Gastrocnemius medialis (tissue), 4 donors: ENCODE data around the gene KLHL7. TPM values are rescaled to one million over a fixed set of nuclear protein-coding genes. Genes with fewer than 3 reads are reported as not detected.

Source experiments
- ATAC-seq, 2 donors: fragments of 150-250 bp; one replicate each; pipeline ENCODE4 v1.9.1; 2016
- DNase-seq, 2 donors: peaks; one replicate each; pipeline ENCODE4 v3.0.0-alpha.2; 2019
- H3K27ac ChIP-seq, 4 donors: fragments of 200-600 bp; sonication (generic); 1 replicate in 1 of 4; 2 replicates in 3 of 4; pipeline ENCODE4 v1.5.1; 2016 to 2018; ENCODE audit warnings: mild to moderate bottlenecking in 2 of 4, moderate library complexity in 1 of 4
- H3K27me3 ChIP-seq, 3 donors: fragments of 200-600 bp; sonication (generic) in 2 of 3; 1 replicate in 1 of 3; 2 replicates in 2 of 3; pipeline versions ENCODE4 v1.5.1 to v1.6.0; 2016 to 2019; ENCODE audit warnings: mild to moderate bottlenecking in 1 of 3, moderate library complexity in 1 of 3
- H3K36me3 ChIP-seq, 2 donors: fragments of 200-600 bp; sonication (generic) in 1 of 2; one replicate each; pipeline ENCODE4 v1.5.1; 2017 to 2018
- H3K4me1 ChIP-seq, 2 donors: fragments of 200-600 bp; sonication (generic) in 1 of 2; one replicate each; pipeline ENCODE4 v1.5.1; 2016 to 2017; ENCODE audit warnings: mild to moderate bottlenecking in 2 of 2
- H3K4me3 ChIP-seq, 4 donors: fragments of 200-600 bp; sonication (generic) in 3 of 4; 1 replicate in 1 of 4; 2 replicates in 3 of 4; pipeline ENCODE4 v1.5.1; 2016 to 2019; ENCODE audit warnings: mild to moderate bottlenecking in 2 of 4
- H3K9me3 ChIP-seq, 3 donors: fragments of 200-600 bp; sonication (generic) in 2 of 3; 1 replicate in 1 of 3; 2 replicates in 2 of 3; pipeline ENCODE4 v1.5.1; 2016 to 2019
- POLR2A ChIP-seq, 2 donors: fragments of 450-650 bp; IDR thresholded peaks; one replicate each; pipeline ENCODE4 v1.6.1; 2017; ENCODE audit warnings: antibody characterized with exemption in 2 of 2, mild to moderate bottlenecking in 2 of 2, moderate library complexity in 2 of 2
- in situ Hi-C, 4 donors: fragments of 200-750 bp; cut with MboI; loops; one replicate each; pipeline versions ENCODE4 v1.15.0 to v1.8.0; 2017; ENCODE audit warnings: low sequenced_read_pairs in 4 of 4
- intact Hi-C: fragments of 100-400 bp; cut with DNase I; formaldehyde crosslinking; loops from one replicate; pipeline ENCODE4 v1.15.1; 2023; ENCODE audit warnings: low total_unique reads
- total RNA-seq, 4 donors: library from RNA; depleted of rRNA; stranded (reverse); fragments of >200 nt; gene quantifications; one replicate each; pipeline versions ENCODE4 v1.1.0 to v1.2.3, GENCODE V29; 2016
- TF ChIP-seq, protein P1 (sequence below), 5 experiments: fragments of 450-650 bp in 3 of 5; fragments of 200-600 bp in 2 of 5; sonication (generic) in 2 of 5; IDR thresholded peaks in 4 of 5; conservative IDR thresholded peaks in 1 of 5; 1 replicate in 4 of 5; 2 replicates in 1 of 5; pipeline ENCODE4 v1.5.1; 2016 to 2019; ENCODE audit warnings: antibody characterized with exemption in 5 of 5, mild to moderate bottlenecking in 3 of 5, moderate library complexity in 3 of 5

The KLHL7 gene
- total RNA-seq, 4 donors from 2014 or later: 12.2 to 21.4 (median 14.9) TPM

DNA sequence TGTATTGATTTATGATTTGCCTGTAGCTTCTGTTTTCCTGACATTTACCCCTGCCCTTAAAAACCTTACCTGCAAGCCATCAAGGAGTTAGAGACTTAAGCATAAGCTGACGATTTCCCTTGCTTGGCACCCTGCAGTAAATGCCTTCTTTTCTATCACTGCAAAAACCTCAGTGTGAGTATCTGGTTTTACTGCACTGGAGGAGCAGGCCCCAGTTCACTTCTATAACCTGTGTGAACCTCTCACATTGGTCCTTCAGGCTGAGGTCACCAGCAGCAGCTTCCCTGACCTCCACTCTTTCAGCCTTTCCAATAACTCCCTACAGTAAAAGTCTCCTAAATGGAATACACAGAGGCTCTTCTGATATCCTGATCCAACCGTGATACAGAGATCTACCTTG lies 106.8 kb downstream of the KLHL7 start:
- in situ Hi-C loops: no loop called here

DNA sequence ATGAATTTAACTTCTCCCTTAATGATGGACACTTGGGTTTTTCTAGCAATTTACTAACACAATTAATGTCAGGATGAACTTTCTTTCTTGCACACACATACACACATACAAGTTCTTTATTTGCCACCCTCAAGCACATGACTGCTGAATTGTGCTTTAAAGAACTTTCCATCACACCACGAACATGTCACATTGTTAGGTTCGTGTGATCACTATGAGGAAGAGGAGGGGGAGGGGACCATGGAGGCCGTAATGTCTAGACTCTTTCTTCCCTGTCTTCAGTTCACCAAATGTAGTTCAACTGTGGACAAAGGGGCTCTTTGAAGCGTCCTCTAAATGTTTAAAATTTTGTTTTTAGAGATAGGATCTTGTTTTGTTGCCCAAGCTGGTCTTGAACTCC lies 107.3 kb downstream of the KLHL7 start:
- no peaks in the 10 kb centered on the region for H3K4me1 ChIP-seq
- no peak overlapping the region for H3K4me3 ChIP-seq
- in situ Hi-C loops (no loop called here), intact Hi-C loops (no loop called here)
- ATAC-seq: no peak
- TF ChIP-seq, protein P1, sequence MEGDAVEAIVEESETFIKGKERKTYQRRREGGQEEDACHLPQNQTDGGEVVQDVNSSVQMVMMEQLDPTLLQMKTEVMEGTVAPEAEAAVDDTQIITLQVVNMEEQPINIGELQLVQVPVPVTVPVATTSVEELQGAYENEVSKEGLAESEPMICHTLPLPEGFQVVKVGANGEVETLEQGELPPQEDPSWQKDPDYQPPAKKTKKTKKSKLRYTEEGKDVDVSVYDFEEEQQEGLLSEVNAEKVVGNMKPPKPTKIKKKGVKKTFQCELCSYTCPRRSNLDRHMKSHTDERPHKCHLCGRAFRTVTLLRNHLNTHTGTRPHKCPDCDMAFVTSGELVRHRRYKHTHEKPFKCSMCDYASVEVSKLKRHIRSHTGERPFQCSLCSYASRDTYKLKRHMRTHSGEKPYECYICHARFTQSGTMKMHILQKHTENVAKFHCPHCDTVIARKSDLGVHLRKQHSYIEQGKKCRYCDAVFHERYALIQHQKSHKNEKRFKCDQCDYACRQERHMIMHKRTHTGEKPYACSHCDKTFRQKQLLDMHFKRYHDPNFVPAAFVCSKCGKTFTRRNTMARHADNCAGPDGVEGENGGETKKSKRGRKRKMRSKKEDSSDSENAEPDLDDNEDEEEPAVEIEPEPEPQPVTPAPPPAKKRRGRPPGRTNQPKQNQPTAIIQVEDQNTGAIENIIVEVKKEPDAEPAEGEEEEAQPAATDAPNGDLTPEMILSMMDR (IDR thresholded peaks at IDR 0.05 in 4 of 5, conservative IDR thresholded peaks at IDR 0.05 in 1 of 5): no peak
- no peak for TF ChIP-seq POLR2A (IDR thresholded peaks at IDR 0.05)
- H3K27me3 ChIP-seq: no peaks in the 10 kb centered on the region
- no peak overlapping the region for H3K27ac ChIP-seq
- DNase-seq: no peak
- no peaks in the 10 kb centered on the region for H3K9me3 ChIP-seq
- no peaks in the 10 kb centered on the region for H3K36me3 ChIP-seq

More for the DNA sequence above, 106.8 kb downstream of the KLHL7 start:
- ATAC-seq (no peak), DNase-seq (no peak)
- intact Hi-C loops: no loop called here
- H3K27ac ChIP-seq: no peak overlapping the region
- H3K27me3 ChIP-seq: no peaks in the 10 kb centered on the region
- no peaks in the 10 kb centered on the region for H3K4me1 ChIP-seq
- H3K4me3 ChIP-seq: no peak overlapping the region
- H3K9me3 ChIP-seq: no peaks in the 10 kb centered on the region
- no peaks in the 10 kb centered on the region for H3K36me3 ChIP-seq
- no peak for TF ChIP-seq POLR2A (IDR thresholded peaks at IDR 0.05)
- TF ChIP-seq, protein P1 (IDR thresholded peaks at IDR 0.05 in 4 of 5, conservative IDR thresholded peaks at IDR 0.05 in 1 of 5): no peak

DNA sequence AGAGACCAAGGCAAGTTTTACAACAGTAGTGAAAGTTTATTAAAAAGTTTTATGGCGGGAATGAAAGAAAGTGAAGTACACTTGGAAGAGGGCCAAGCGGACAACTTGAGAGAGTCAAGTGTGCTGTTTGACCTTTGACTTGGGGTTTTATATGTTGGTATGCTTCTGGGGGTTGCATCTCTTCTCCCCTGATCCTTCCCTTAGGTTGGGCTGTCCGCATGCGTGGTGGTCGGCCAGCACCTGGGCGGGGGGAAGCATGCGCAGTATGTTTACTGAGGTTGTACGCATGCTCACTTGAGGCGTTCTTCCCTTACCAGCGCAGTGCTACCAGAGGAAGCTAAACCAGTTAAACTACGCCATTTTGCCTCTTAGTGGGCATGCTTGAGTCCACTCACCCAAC lies 108.2 kb downstream of the KLHL7 start:
- Histone ChIP-seq H3K9me3 (no peaks in the 10 kb centered on the region), H3K36me3 (no peaks in the 10 kb centered on the region), H3K27ac (no peak overlapping the region), H3K27me3 (no peaks in the 10 kb centered on the region), H3K4me3 (no peak overlapping the region), H3K4me1 (no peaks in the 10 kb centered on the region)
- DNase-seq (no peak), ATAC-seq (no peak)
- TF ChIP-seq POLR2A (IDR thresholded peaks at IDR 0.05): no peak
- TF ChIP-seq, protein P1 (IDR thresholded peaks at IDR 0.05 in 4 of 5, conservative IDR thresholded peaks at IDR 0.05 in 1 of 5): no peak
- in situ Hi-C loops: no loop called here
- intact Hi-C loops: no loop called here

DNA sequence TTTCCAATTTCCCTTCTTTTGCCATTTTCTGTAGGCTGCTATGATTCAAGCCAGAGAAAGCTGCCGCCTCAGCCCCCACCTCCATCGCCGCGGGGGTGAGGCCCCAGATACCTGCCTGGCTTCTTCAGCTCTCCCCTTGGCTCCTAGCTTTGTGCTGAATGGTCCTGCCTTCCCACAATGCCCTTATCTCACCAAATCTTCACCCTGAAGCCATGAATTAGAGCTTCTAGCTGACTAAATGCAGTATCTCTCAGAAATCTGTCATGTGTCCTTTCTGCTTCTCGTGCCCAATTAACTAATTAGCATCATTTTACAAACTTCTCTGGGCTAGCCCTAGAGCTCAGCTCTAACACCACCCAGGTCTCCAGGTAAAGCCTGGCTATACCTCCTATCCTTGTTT lies 108.8 kb downstream of the KLHL7 start:
- no peak for DNase-seq
- no peak for ATAC-seq
- H3K4me3 ChIP-seq: no peak overlapping the region
- no peak overlapping the region for H3K27ac ChIP-seq
- H3K4me1 ChIP-seq: no peaks in the 10 kb centered on the region
- TF ChIP-seq, protein P1 (IDR thresholded peaks at IDR 0.05 in 4 of 5, conservative IDR thresholded peaks at IDR 0.05 in 1 of 5): no peak
- no peak for TF ChIP-seq POLR2A (IDR thresholded peaks at IDR 0.05)
- no peaks in the 10 kb centered on the region for H3K27me3 ChIP-seq
- H3K9me3 ChIP-seq: no peaks in the 10 kb centered on the region
- H3K36me3 ChIP-seq: no peaks in the 10 kb centered on the region
- in situ Hi-C loops: no loop called here
- intact Hi-C loops: no loop called here

DNA sequence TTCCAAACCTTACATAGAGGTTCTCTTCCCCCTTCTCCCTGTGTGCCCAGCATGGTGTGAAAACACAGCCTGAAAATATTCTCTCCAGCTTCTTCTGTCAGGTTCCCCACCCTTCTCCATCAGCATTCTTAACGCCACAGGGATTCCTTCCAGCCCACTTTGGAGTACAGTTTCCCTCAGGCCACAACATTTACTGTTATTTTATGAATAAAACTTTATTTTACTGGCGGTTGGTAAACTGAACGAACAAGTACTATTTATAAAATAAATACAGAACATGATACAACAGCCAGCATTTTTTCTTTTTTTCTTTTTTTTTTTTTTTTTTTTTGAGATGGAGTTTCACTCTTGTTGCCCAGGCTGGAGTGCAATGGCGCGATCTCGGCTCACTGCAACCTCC lies 109.4 kb downstream of the KLHL7 start:
- DNase-seq: no peak
- in situ Hi-C loops (no loop called here), intact Hi-C loops (no loop called here)
- no peak for ATAC-seq
- no peaks in the 10 kb centered on the region for H3K27me3 ChIP-seq
- no peaks in the 10 kb centered on the region for H3K36me3 ChIP-seq
- H3K4me1 ChIP-seq: no peaks in the 10 kb centered on the region
- TF ChIP-seq POLR2A (IDR thresholded peaks at IDR 0.05): no peak
- TF ChIP-seq, protein P1 (IDR thresholded peaks at IDR 0.05 in 4 of 5, conservative IDR thresholded peaks at IDR 0.05 in 1 of 5): no peak
- H3K27ac ChIP-seq: no peak overlapping the region
- H3K4me3 ChIP-seq: no peak overlapping the region
- H3K9me3 ChIP-seq: no peaks in the 10 kb centered on the region
